CD14-positive monocyte (primary cell): ENCODE data around the gene LTBP4. TPM values are rescaled to one million over a fixed set of nuclear protein-coding genes. Genes with fewer than 3 reads are reported as not detected.

Experiments used
- DNase-seq, 3 donors: peaks; one replicate each; pipeline ENCODE4 v3.0.0-alpha.2; 2011 to 2022
- H2AFZ ChIP-seq: 2 replicates; pipeline ENCODE4 v1.6.0; 2012; ENCODE audit warnings: mild to moderate bottlenecking, low read depth, low read length, inconsistent platforms; ENCODE audit not compliant: insufficient read depth, poor library complexity, severe bottlenecking
- H3K27ac ChIP-seq, 2 donors: 1 replicate in 1 of 2; 2 replicates in 1 of 2; pipeline ENCODE4 v1.5.1; 2012 to 2013; ENCODE audit warnings: low read length in 2 of 2, control low read depth in 1 of 2, inconsistent platforms in 1 of 2, low read depth in 1 of 2, mild to moderate bottlenecking in 1 of 2
- H3K27me3 ChIP-seq, 2 donors: one replicate each; pipeline versions ENCODE4 v1.6.0 to v1.6.1; 2011 to 2013; ENCODE audit warnings: low read length in 2 of 2; ENCODE audit not compliant: control insufficient read depth in 2 of 2, insufficient read depth in 2 of 2
- H3K36me3 ChIP-seq, 2 donors: replicated peaks in 1 of 2; 1 replicate in 1 of 2; 2 replicates in 1 of 2; pipeline versions ENCODE4 v1.5.1 to v1.6.1; 2012 to 2013; ENCODE audit warnings: low read length in 2 of 2, control low read depth in 1 of 2, inconsistent platforms in 1 of 2, mild to moderate bottlenecking in 1 of 2; ENCODE audit not compliant: insufficient read depth in 2 of 2, control insufficient read depth in 1 of 2
- H3K4me1 ChIP-seq, 2 donors: 1 replicate in 1 of 2; 2 replicates in 1 of 2; pipeline versions ENCODE4 v1.5.1 to v1.6.1; 2012 to 2013; ENCODE audit warnings: low read length in 2 of 2, control low read depth in 1 of 2, inconsistent platforms in 1 of 2, mild to moderate bottlenecking in 1 of 2, moderate library complexity in 1 of 2; ENCODE audit not compliant: insufficient read depth in 2 of 2, control insufficient read depth in 1 of 2
- H3K4me2 ChIP-seq: replicated peaks from 2 replicates; pipeline ENCODE3; 2012; ENCODE audit warnings: low read length, moderate library complexity, mild to moderate bottlenecking; ENCODE audit not compliant: poor library complexity, severe bottlenecking; ENCODE audit errors: extremely low read depth
- H3K4me3 ChIP-seq, 3 experiments: fragments of 200-600 bp in 1 of 3; sonication (generic) in 1 of 3; replicated peaks in 1 of 3; 1 replicate in 2 of 3; 2 replicates in 1 of 3; pipeline ENCODE4 v1.5.1; 2011 to 2013; ENCODE audit warnings: low read length in 3 of 3, mild to moderate bottlenecking in 3 of 3, control low read depth in 2 of 3, low read depth in 2 of 3, inconsistent platforms in 1 of 3, moderate library complexity in 1 of 3
- H3K79me2 ChIP-seq: 2 replicates; pipeline ENCODE4 v1.6.0; 2012; ENCODE audit warnings: mild to moderate bottlenecking, control low read depth, inconsistent platforms, low read length, moderate library complexity; ENCODE audit not compliant: insufficient read depth
- H3K9ac ChIP-seq: 2 replicates; pipeline ENCODE4 v1.6.0; 2017; ENCODE audit warnings: low read length, mild to moderate bottlenecking; ENCODE audit not compliant: insufficient read depth, poor library complexity, severe bottlenecking
- H3K9me3 ChIP-seq, 2 donors: replicated peaks in 1 of 2; 1 replicate in 1 of 2; 2 replicates in 1 of 2; pipeline versions ENCODE4 v1.5.1 to v1.6.1; 2012 to 2013; ENCODE audit warnings: low read length in 2 of 2, control low read depth in 1 of 2; ENCODE audit not compliant: control insufficient read depth in 1 of 2, insufficient read depth in 1 of 2
- H4K20me1 ChIP-seq: 2 replicates; pipeline ENCODE4 v1.6.0; 2012; ENCODE audit warnings: mild to moderate bottlenecking, low read length, control low read depth, moderate library complexity; ENCODE audit not compliant: insufficient read depth
- H3K27ac Mint-ChIP-seq, 7 donors: one replicate each; pipeline ENCODE4 v1.8.0; 2020; ENCODE audit warnings: mild to moderate bottlenecking in 7 of 7, mixed read lengths in 7 of 7, moderate library complexity in 6 of 7, inconsistent platforms in 2 of 7
- H3K27me3 Mint-ChIP-seq, 3 donors: one replicate each; pipeline ENCODE4 v1.8.0; 2021 to 2022; ENCODE audit warnings: low read depth in 3 of 3, mild to moderate bottlenecking in 3 of 3, mixed read lengths in 3 of 3, moderate library complexity in 3 of 3, inconsistent platforms in 1 of 3
- H3K36me3 Mint-ChIP-seq, 2 donors: one replicate each; pipeline ENCODE4 v1.8.0; 2020; ENCODE audit warnings: mixed read lengths in 2 of 2, inconsistent platforms in 1 of 2, mild to moderate bottlenecking in 1 of 2
- H3K4me1 Mint-ChIP-seq: one replicate; pipeline ENCODE4 v1.8.0; 2020; ENCODE audit warnings: mild to moderate bottlenecking, mixed read lengths
- H3K4me3 Mint-ChIP-seq, 2 donors: one replicate each; pipeline ENCODE4 v1.8.0; 2020; ENCODE audit warnings: mild to moderate bottlenecking in 2 of 2, mixed read lengths in 2 of 2, moderate library complexity in 1 of 2
- H3K9me3 Mint-ChIP-seq, 7 donors: one replicate each; pipeline ENCODE4 v1.8.0; 2020 to 2022; ENCODE audit warnings: mixed read lengths in 7 of 7, mild to moderate bottlenecking in 6 of 7, moderate library complexity in 6 of 7, inconsistent platforms in 2 of 7
- CTCF ChIP-seq: fragments of 200-600 bp; IDR thresholded peaks from one replicate; pipeline ENCODE4 v1.8.0; 2022; ENCODE audit warnings: antibody characterized with exemption, mild to moderate bottlenecking
- WGBS: methylation state at CpG from one replicate; pipeline ENCODE4 v1.1.5; 2013; ENCODE audit warnings: missing lambda C conversion rate; ENCODE audit not compliant: insufficient coverage; 5-methylcytosine and 5-hydroxymethylcytosine counted together
- intact Hi-C, 2 donors: fragments of 100-400 bp; cut with micrococcal nuclease; formaldehyde crosslinking; loops; one replicate each; pipeline versions ENCODE4 v1.15.0 to v1.15.1; 2023
- polyA plus RNA-seq, 3 donors: library from polyadenylated mRNA; depleted of rRNA in 1 of 3; unstranded in 2 of 3; stranded (reverse) in 1 of 3; fragments of 300-500 nt in 2 of 3; fragments of >200 nt in 1 of 3; fragmentation: Illumina TruSeq in 2 of 3; gene quantifications; 1 replicate in 2 of 3; 2 replicates in 1 of 3; pipeline ENCODE4 v1.2.3, GENCODE V29; 2012 to 2021

The LTBP4 gene
- polyA plus RNA-seq, 3 donors, result 3.8 to 38.7 (median 8.0) TPM

GRCh38 chr19:40625406-40626120 is 24.4 kb downstream of the LTBP4 start:
- no peak for TF ChIP-seq CTCF
- no peaks in the 10 kb centered on the region for H4K20me1 ChIP-seq

GRCh38 chr19:40626918-40627317 is 25.7 kb downstream of the LTBP4 start:
- DNase-seq, result no peak
- intact Hi-C loops, result no loop called here
- no peaks in the 10 kb centered on the region for H3K27me3 ChIP-seq
- no peak overlapping the region for H2AFZ ChIP-seq
- H4K20me1 ChIP-seq, result no peaks in the 10 kb centered on the region
- H3K4me3 ChIP-seq, result no peak overlapping the region
- H3K9me3 ChIP-seq, result no peaks in the 10 kb centered on the region
- H3K36me3 Mint-ChIP-seq, result peaks cover 22 to 39% of the 10 kb centered on the region in 2 donors
- TF ChIP-seq CTCF, result no peak
- no peaks in the 10 kb centered on the region for H3K27me3 Mint-ChIP-seq
- no peaks in the 10 kb centered on the region for H3K79me2 ChIP-seq
- H3K27ac ChIP-seq, result no peak overlapping the region
- H3K9me3 Mint-ChIP-seq, result no peaks in the 10 kb centered on the region
- H3K9ac ChIP-seq, result no peak overlapping the region
- H3K36me3 ChIP-seq, result peaks cover 6 to 24% of the 10 kb centered on the region in 2 donors
- no peak overlapping the region for H3K4me2 ChIP-seq
- H3K4me3 Mint-ChIP-seq, result no peak overlapping the region
- H3K27ac Mint-ChIP-seq, result no peak overlapping the region
- H3K4me1 Mint-ChIP-seq, result no peaks in the 10 kb centered on the region
- no peaks in the 10 kb centered on the region for H3K4me1 ChIP-seq
- 98% methylated on average over 23 of the region's 24 CpGs for WGBS

More at GRCh38 chr19:40625406-40626120, 24.4 kb downstream of the LTBP4 start:
- no peak overlapping the region for H3K4me3 ChIP-seq
- no peak overlapping the region for H2AFZ ChIP-seq
- intact Hi-C loops, result no loop called here
- Mint-ChIP-seq H3K27me3 (no peaks in the 10 kb centered on the region), H3K27ac (peak overlapping the region in 2 of 7 donors; percentile 25 to 73), H3K4me3 (no peak overlapping the region), H3K9me3 (no peaks in the 10 kb centered on the region), H3K36me3 (peaks cover 29 to 47% of the 10 kb centered on the region in 2 donors), H3K4me1 (no peaks in the 10 kb centered on the region)
- no peak overlapping the region for H3K9ac ChIP-seq
- H3K79me2 ChIP-seq, result no peaks in the 10 kb centered on the region
- no peaks in the 10 kb centered on the region for H3K4me1 ChIP-seq
- no peak overlapping the region for H3K4me2 ChIP-seq
- H3K36me3 ChIP-seq, result peaks cover 6 to 32% of the 10 kb centered on the region in 2 donors
- WGBS, result 87% methylated on average over 7 of the region's 7 CpGs
- H3K27ac ChIP-seq, result no peak overlapping the region
- no peaks in the 10 kb centered on the region for H3K27me3 ChIP-seq
- no peak for DNase-seq
- H3K9me3 ChIP-seq, result no peaks in the 10 kb centered on the region
